ENCODE data around the gene ASCC3.
"Not testable (repeated sequence)": the region's sequence is repeated elsewhere in the genome, so short reads cannot be mapped to it uniquely, and the experiment has no call there.

The ASCC3 gene

GRCh38 chr6:100803264-100804045 lies 77.7 kb downstream of the ASCC3 start:
- DNase-seq: no peak

GRCh38 chr6:100801036-100801435 lies 80.1 kb downstream of the ASCC3 start:
- no peak for DNase-seq

DNA sequence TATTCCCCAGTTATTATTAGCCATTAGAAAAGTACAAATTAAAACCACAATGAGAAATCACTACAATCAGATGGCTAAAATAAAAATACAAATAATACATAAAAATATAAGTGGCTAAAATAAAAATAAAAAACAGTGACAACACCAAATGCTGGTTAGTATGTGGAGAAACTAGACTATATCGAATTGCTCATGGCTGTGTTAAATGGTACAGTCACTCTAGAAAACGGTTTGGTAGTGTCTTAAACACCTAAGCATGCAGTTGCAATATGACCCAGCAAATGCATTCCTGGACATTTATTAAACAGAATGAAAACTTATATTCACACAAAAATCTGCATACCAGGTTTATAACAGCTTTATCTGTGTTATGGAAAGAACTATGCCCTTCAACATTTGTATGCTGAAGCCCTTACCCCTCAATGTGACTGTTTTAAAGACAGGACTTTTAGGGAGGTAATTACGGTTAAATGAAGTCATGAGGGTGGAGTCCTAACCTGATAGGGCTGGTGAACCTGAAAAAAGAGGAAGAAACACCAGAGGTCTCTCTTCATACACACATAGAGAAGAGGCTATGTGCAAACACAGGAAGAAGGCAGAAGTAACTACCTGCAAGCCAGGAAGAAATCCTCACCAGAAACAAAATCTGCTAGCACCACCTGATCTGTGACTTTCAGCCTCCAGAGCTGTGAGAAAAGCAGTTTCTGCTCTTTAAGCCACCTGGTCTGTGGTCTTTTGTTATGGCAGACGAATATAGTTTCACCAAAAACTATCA lies 84.9 kb downstream of the ASCC3 start:
- DNase-seq: no peak

GRCh38 chr6:100790084-100790483 lies 91.0 kb downstream of the ASCC3 start:
- DNase-seq: no peak

DNA sequence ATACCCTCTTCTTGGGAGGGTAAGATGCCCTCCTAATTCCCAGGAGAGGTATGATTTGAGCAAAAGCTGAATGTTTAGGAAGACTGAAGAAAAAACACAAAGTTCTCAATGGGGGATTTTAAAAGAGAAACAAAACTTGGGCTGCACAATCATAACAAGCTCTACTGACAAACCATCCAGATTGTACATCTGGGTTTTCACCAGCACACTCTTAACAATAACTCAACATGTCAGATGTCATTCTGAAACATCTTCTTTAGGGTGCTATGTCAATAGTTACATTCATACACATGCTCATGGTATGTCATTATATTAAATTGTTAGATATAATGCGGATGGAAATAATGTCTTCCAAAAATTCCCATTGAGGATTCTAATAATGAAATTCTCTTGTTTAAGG lies 95.1 kb downstream of the ASCC3 start:
- DNase-seq: no peak

GRCh38 chr6:100780648-100781047 lies 100.5 kb downstream of the ASCC3 start:
- DNase-seq: no peak

DNA sequence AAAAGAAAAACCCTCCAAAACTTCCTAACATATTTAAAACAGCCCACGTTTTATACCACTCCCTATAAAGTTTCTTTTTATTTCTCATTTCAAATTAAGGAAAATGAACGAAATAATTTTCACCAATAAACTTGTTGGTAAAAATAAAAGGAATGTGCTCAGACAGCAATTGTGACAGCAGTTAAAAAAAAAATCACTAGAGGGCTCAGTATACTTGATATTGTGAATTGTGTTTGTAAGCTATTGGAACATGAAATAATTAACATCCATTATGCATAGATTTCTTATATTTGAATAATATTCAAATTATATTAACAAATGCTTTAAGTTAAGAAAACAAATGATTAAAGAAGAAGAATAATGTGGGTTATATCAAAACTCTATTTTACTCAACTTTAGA lies 105.5 kb downstream of the ASCC3 start:
- no peak for DNase-seq

DNA sequence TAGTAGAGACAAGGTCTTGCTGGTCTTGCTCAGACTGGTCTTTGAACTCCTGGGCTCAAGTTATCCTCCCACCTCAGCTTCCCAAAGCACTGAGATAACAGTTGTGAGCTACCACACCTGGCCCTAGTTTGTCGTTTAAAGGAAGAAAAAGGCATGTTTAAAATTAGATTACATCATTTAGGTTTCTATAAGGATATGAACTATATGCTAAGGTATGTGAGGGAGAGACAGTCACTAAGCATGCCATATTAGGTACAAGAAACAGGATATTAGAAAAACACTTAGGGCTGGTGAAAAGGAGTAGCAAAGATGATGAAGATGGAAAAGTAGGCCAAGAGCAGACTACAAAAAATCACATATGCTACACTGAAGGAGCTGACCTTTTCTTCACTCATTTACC lies 106.4 kb downstream of the ASCC3 start:
- no peak for DNase-seq

DNA sequence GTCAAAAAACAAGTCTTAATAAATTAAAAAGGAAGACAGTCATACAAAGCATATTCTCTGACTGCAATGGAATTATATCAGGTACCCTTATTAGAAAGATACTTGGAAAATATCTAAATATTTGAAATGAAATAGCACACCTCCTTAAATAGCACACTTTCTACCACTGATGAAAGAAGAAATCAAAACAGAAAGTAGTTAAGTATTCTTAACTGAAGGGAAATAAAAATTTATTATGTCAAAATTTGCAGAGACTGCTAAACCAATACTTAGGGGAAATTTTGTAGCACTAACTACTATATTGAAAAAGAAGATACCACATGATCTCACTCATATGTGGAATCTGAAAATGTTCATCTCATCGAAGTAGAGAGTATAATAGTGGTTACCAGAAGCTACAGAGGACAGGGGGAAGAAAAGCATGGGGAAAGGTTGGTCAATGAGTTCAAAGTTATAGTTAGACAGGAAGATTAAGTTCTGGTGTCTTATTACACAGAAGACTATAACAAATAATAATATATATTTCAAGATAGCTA lies 112.2 kb downstream of the ASCC3 start:
- no peak for DNase-seq

DNA sequence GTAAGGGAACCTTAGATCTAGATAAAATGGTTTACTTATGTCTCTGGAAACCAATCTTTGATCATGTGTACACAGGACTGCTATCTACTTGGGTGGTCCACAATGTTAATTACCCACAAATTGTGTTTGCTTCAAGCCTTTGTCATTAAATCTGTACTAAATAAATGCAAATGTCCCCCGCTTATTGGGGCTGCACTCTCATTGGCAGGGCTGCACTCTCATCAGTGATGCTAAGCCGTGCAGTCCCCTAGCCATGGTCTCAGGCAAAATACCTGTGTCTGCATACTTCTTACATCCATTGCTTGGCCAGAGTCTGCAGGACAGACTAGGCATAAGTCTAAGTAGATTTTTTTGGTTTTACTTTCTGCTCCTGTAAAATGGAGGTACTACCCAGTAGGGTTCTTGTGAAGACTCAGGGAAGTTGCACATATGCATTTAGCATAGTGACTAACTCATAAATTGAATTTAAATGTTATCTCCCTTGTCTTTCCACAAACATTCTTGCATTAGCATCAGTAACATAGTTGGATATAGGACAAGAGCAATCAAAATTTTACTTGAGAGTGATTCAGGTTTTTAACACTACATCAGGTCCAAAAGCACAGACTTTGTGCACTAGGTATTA lies 117.4 kb downstream of the ASCC3 start:
- DNase-seq: no peak

GRCh38 chr6:100761841-100762240 lies 119.3 kb downstream of the ASCC3 start:
- no peak for DNase-seq

DNA sequence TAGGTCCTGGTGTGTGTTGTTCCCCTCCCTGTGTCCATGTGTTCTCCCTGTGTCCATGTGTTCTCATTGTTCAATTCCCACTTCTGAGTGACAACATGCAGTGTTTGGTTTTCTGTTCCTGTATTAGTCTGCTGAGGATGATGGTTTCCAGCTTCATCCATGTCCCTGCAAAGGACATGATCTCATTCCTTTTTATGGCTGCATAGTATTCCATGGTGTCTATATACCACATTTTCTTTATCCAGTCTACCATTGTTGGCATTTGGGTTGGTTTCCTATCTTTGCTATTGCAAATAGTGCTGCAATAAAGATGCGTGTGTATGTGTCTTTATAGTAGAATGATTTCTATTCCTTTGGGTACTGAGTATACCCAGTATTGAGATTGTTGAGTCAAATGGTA lies 122.7 kb downstream of the ASCC3 start:
- not testable (repeated sequence) for DNase-seq

GRCh38 chr6:100753421-100753820 lies 127.7 kb downstream of the ASCC3 start:
- no peak for DNase-seq

DNA sequence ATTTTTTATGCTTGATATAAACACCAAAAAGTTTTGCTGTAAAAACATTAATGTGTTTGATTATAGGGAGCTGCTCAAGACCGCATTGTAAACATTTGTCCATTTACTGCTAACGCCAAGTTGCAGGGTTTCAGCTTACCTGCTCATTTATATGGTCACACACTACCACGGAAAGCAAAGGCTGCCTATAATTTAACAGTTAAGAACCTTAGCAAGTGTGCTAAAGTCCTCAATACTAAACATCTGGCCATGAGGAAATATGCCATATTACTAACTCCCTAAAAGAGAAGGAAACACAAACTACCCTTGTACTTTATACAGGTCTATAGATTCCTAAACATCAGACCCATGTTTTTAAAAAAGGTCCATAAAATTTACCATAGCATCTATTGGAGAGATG lies 129.5 kb downstream of the ASCC3 start:
- DNase-seq: no peak

GRCh38 chr6:100745419-100746041 lies 135.6 kb downstream of the ASCC3 start:
- DNase-seq: no peak

- DNase-seq: no peak
Observed at GRCh38 chr6:100740439-100740838, 140.7 kb downstream of the ASCC3 start.

- DNase-seq: not testable (repeated sequence)
Observed at GRCh38 chr6:100737720-100738119, 143.4 kb downstream of the ASCC3 start.

- no peak for DNase-seq
Observed at GRCh38 chr6:100731411-100731810, 149.7 kb downstream of the ASCC3 start.

GRCh38 chr6:100730001-100730980 lies 150.8 kb downstream of the ASCC3 start:
- DNase-seq: no peak

GRCh38 chr6:100726666-100727065 lies 154.5 kb downstream of the ASCC3 start:
- DNase-seq: no peak

GRCh38 chr6:100724696-100725095 lies 156.4 kb downstream of the ASCC3 start:
- no peak for DNase-seq

- no peak for DNase-seq
Observed at GRCh38 chr6:100724222-100724621, 156.9 kb downstream of the ASCC3 start.

Measured in activated effector memory CD4-positive, alpha-beta T cell treated with anti-CD3 and anti-CD28 coated beads, Interleukin-2, amount 50 U/mL, for 16 hours (primary cell).